Smooth muscle cell (in vitro differentiated cells): ENCODE results near the gene LINGO4. TPM values are rescaled to one million over a fixed set of nuclear protein-coding genes. Genes with fewer than 3 reads are reported as not detected.

ENCODE experiments used
- DNase-seq: peaks from one replicate; lab custom pipeline; 2025; ENCODE audit not compliant: unreplicated experiment; lab: John Stamatoyannopoulos, UW
- H2AFZ ChIP-seq: fragments of 200-600 bp; sonication (generic); 2 replicates; pipeline ENCODE4 v1.6.0; 2016; ENCODE audit warnings: antibody characterized with exemption, low read depth, mild to moderate bottlenecking
- H3F3A ChIP-seq: fragments of 200-600 bp; sonication (generic); 2 replicates; pipeline ENCODE4 v1.6.0; 2017; ENCODE audit warnings: antibody characterized with exemption, low read depth
- H3K27ac ChIP-seq: fragments of 200-600 bp; sonication (generic); 2 replicates; pipeline ENCODE4 v1.5.1; 2016; ENCODE audit warnings: low read depth, mild to moderate bottlenecking
- H3K27me3 ChIP-seq: fragments of 200-600 bp; sonication (generic); 2 replicates; pipeline ENCODE4 v1.6.1; 2016; ENCODE audit warnings: low read depth, mild to moderate bottlenecking
- H3K36me3 ChIP-seq: fragments of 200-600 bp; sonication (generic); 2 replicates; pipeline ENCODE4 v1.5.1; 2016; ENCODE audit warnings: low read depth
- H3K4me1 ChIP-seq: fragments of 200-600 bp; sonication (generic); 2 replicates; pipeline ENCODE4 v1.5.1; 2016; ENCODE audit warnings: low read depth
- H3K4me2 ChIP-seq: fragments of 200-600 bp; sonication (generic); 2 replicates; pipeline ENCODE4 v1.6.0; 2016; ENCODE audit warnings: mild to moderate bottlenecking
- H3K4me3 ChIP-seq: fragments of 200-600 bp; sonication (generic); 2 replicates; pipeline ENCODE4 v1.5.1; 2016; ENCODE audit warnings: mild to moderate bottlenecking
- H3K79me2 ChIP-seq: fragments of 200-600 bp; sonication (generic); 2 replicates; pipeline ENCODE4 v1.6.0; 2016; ENCODE audit warnings: low read depth, mild to moderate bottlenecking
- H3K9ac ChIP-seq: fragments of 200-600 bp; sonication (generic); 2 replicates; pipeline ENCODE4 v1.6.0; 2016; ENCODE audit warnings: low read depth
- H3K9me3 ChIP-seq: fragments of 200-600 bp; sonication (generic); replicated peaks from 2 replicates; pipeline ENCODE4 v1.5.1; 2016; ENCODE audit warnings: low read depth
- H4K20me1 ChIP-seq: fragments of 200-600 bp; sonication (generic); 2 replicates; pipeline ENCODE4 v1.6.0; 2016; ENCODE audit warnings: low read depth
- CTCF ChIP-seq: fragments of 200-600 bp; sonication (generic); IDR thresholded peaks from 2 replicates; pipeline ENCODE4 v1.5.1; 2017; ENCODE audit warnings: borderline replicate concordance, mild to moderate bottlenecking, antibody characterized with exemption; ENCODE audit not compliant: insufficient read depth, poor library complexity, severe bottlenecking
- WGBS: methylation state at CpG from one replicate; pipeline ENCODE4 v1.1.7; 2016; ENCODE audit warnings: low lambda C conversion rate; 5-methylcytosine and 5-hydroxymethylcytosine counted together
- polyA plus RNA-seq: library from polyadenylated mRNA; unstranded; fragments of >200 nt; fragmentation: Nextera tagmentation; extraction: Ambion mirVana; gene quantifications from 2 replicates; pipeline ENCODE4 v1.2.1, GENCODE V29; 2016
- total RNA-seq: library from RNA; depleted of rRNA; stranded (reverse); fragments of >200 nt; gene quantifications from 2 replicates; pipeline ENCODE4 v1.2.3, GENCODE V29; 2014

The LINGO4 gene
- total and polyA plus RNA-seq, 2 experiments from 2014 or later = not detected

- Histone ChIP-seq H3K9ac (no peak overlapping the region), H3K27me3 (peaks cover 14% of the 10 kb centered on the region), H3K9me3 (no peaks in the 10 kb centered on the region), H3K79me2 (no peaks in the 10 kb centered on the region), H3K4me1 (no peaks in the 10 kb centered on the region), H3K4me3 (no peak overlapping the region), H2AFZ (no peak overlapping the region), H3F3A (no peaks in the 10 kb centered on the region), H3K4me2 (no peak overlapping the region), H4K20me1 (no peaks in the 10 kb centered on the region), H3K27ac (no peak overlapping the region), H3K36me3 (no peaks in the 10 kb centered on the region)
- 95% methylated on average over 3 of the region's 3 CpGs for WGBS
- DNase-seq = no peak
- TF ChIP-seq CTCF = no peak
Observed at GRCh38 chr1:151803915-151804314, 1.3 kb downstream of the LINGO4 start.

GRCh38 chr1:151803164-151803563, 2.1 kb downstream of the LINGO4 start:
- H3K27me3 ChIP-seq = peaks cover 14% of the 10 kb centered on the region
- no peak overlapping the region for H3K4me2 ChIP-seq

GRCh38 chr1:151802372-151802771, 2.8 kb downstream of the LINGO4 start:
- Histone ChIP-seq H3K9ac (no peak overlapping the region), H3K27me3 (peaks cover 14% of the 10 kb centered on the region), H3K36me3 (no peaks in the 10 kb centered on the region), H4K20me1 (no peaks in the 10 kb centered on the region), H3K9me3 (no peaks in the 10 kb centered on the region), H3F3A (no peaks in the 10 kb centered on the region), H3K4me1 (no peaks in the 10 kb centered on the region), H3K4me3 (no peak overlapping the region), H3K27ac (no peak overlapping the region), H2AFZ (no peak overlapping the region), H3K4me2 (no peak overlapping the region), H3K79me2 (no peaks in the 10 kb centered on the region)
- DNase-seq = no peak
- 92% methylated on average over 5 of the region's 5 CpGs for WGBS
- TF ChIP-seq CTCF = no peak

More at GRCh38 chr1:151803164-151803563, 2.1 kb downstream of the LINGO4 start:
- Histone ChIP-seq H3K9ac (no peak overlapping the region), H3K4me1 (no peaks in the 10 kb centered on the region), H2AFZ (no peak overlapping the region), H3K9me3 (no peaks in the 10 kb centered on the region), H3K79me2 (no peaks in the 10 kb centered on the region), H3K4me3 (no peak overlapping the region), H3K27ac (no peak overlapping the region), H3F3A (no peaks in the 10 kb centered on the region), H3K36me3 (no peaks in the 10 kb centered on the region), H4K20me1 (no peaks in the 10 kb centered on the region)
- DNase-seq = no peak
- TF ChIP-seq CTCF = no peak

- no peak for DNase-seq
- Histone ChIP-seq H2AFZ (no peak overlapping the region), H3K4me2 (no peak overlapping the region), H3K9ac (no peak overlapping the region), H3K4me3 (no peak overlapping the region), H3F3A (no peaks in the 10 kb centered on the region), H4K20me1 (no peaks in the 10 kb centered on the region), H3K79me2 (no peaks in the 10 kb centered on the region), H3K27me3 (peaks cover 14% of the 10 kb centered on the region), H3K9me3 (no peaks in the 10 kb centered on the region), H3K27ac (no peak overlapping the region), H3K4me1 (no peaks in the 10 kb centered on the region), H3K36me3 (no peaks in the 10 kb centered on the region)
- TF ChIP-seq CTCF = no peak
- 95% methylated on average over 7 of the region's 7 CpGs for WGBS
Observed at GRCh38 chr1:151801846-151802245, 3.4 kb downstream of the LINGO4 start.
